H1 (cell line): ENCODE measurements around the gene RPS25. TPM values are rescaled to one million over a fixed set of nuclear protein-coding genes. Genes with fewer than 3 reads are reported as not detected.

ENCODE experiments used
- BCL11A ChIP-seq, 2 experiments: IDR thresholded peaks; one replicate each; pipeline ENCODE4 v1.6.1; 2011; ENCODE audit warnings: low read depth in 2 of 2, low read length in 2 of 2, mild to moderate bottlenecking in 2 of 2
- CEBPB ChIP-seq: IDR thresholded peaks from 2 replicates; pipeline ENCODE4 v1.6.1; 2012; ENCODE audit warnings: low read depth, low read length
- CHD1 ChIP-seq: IDR thresholded peaks from 2 replicates; pipeline ENCODE4 v1.6.1; 2012; ENCODE audit warnings: low read depth, low read length, improper control_type of control experiment
- CHD2 ChIP-seq: IDR thresholded peaks from 2 replicates; pipeline ENCODE4 v1.6.1; 2012; ENCODE audit warnings: low read length, improper control_type of control experiment
- CREB1 ChIP-seq: IDR thresholded peaks from 2 replicates; pipeline ENCODE4 v1.6.1; 2012; ENCODE audit warnings: inconsistent platforms
- E2F6 ChIP-seq: IDR thresholded peaks from 2 replicates; pipeline ENCODE4 v1.6.1; 2012; ENCODE audit warnings: inconsistent platforms
- EGR1 ChIP-seq: IDR thresholded peaks from 2 replicates; pipeline ENCODE4 v1.6.1; 2011; ENCODE audit warnings: low read depth, low read length, borderline replicate concordance
- FOSL1 ChIP-seq: IDR thresholded peaks from 2 replicates; pipeline ENCODE4 v1.6.1; 2011; ENCODE audit warnings: mild to moderate bottlenecking, low read depth, low read length, moderate library complexity; ENCODE audit not compliant: insufficient read depth
- GTF2F1 ChIP-seq: IDR thresholded peaks from 2 replicates; pipeline ENCODE4 v1.6.1; 2012; ENCODE audit warnings: low read depth, low read length, improper control_type of control experiment, borderline replicate concordance
- KDM1A ChIP-seq: fragments of 200-600, 300-600 bp; sonication (generic); IDR thresholded peaks from 2 replicates; pipeline ENCODE4 v1.7.1; 2016; ENCODE audit warnings: mild to moderate bottlenecking, low read length, borderline replicate concordance
- KDM5A ChIP-seq: fragments of 200-600 bp; IDR thresholded peaks from 2 replicates; pipeline ENCODE4 v1.7.1; 2012; ENCODE audit warnings: mild to moderate bottlenecking, low read length, inconsistent platforms, mixed read lengths
- NRF1 ChIP-seq: IDR thresholded peaks from 2 replicates; pipeline ENCODE4 v1.6.1; 2011; ENCODE audit warnings: mild to moderate bottlenecking, low read depth, low read length, improper control_type of control experiment
- RBBP5 ChIP-seq: IDR thresholded peaks from 2 replicates; pipeline ENCODE4 v1.7.1; 2012; ENCODE audit warnings: low read depth, mild to moderate bottlenecking, inconsistent platforms, low read length, moderate library complexity, borderline replicate concordance
- RFX5 ChIP-seq: IDR thresholded peaks from 2 replicates; pipeline ENCODE4 v1.6.1; 2011; ENCODE audit warnings: low read depth, low read length, improper control_type of control experiment, borderline replicate concordance
- SAP30 ChIP-seq: fragments of 300-600 bp; sonication (generic); IDR thresholded peaks from 2 replicates; pipeline ENCODE4 v1.7.1; 2012; ENCODE audit warnings: low read length, moderate library complexity, mild to moderate bottlenecking, inconsistent platforms; ENCODE audit not compliant: insufficient read depth, insufficient replicate concordance
- SP1 ChIP-seq: IDR thresholded peaks from 2 replicates; pipeline ENCODE4 v1.6.1; 2011; ENCODE audit warnings: low read depth, low read length
- SP2 ChIP-seq: IDR thresholded peaks from 2 replicates; pipeline ENCODE4 v1.6.1; 2012; ENCODE audit warnings: mild to moderate bottlenecking, low read length, inconsistent platforms
- SP4 ChIP-seq: IDR thresholded peaks from 2 replicates; pipeline ENCODE4 v1.6.1; 2012; ENCODE audit warnings: low read length, inconsistent platforms
- TAF7 ChIP-seq: optimal IDR thresholded peaks from 2 replicates; pipeline ENCODE3; 2011; ENCODE audit warnings: low read depth, mild to moderate bottlenecking, inconsistent platforms, low read length, moderate library complexity, borderline replicate concordance
- TBP ChIP-seq: IDR thresholded peaks from 2 replicates; pipeline ENCODE4 v1.6.1; 2011; ENCODE audit warnings: low read depth, low read length, improper control_type of control experiment
- YY1 ChIP-seq: IDR thresholded peaks from 2 replicates; pipeline ENCODE4 v1.6.1; 2011; ENCODE audit warnings: low read depth, mild to moderate bottlenecking, low read length
- polyA plus RNA-seq, 7 experiments: library from polyadenylated mRNA; depleted of rRNA in 3 of 7; stranded (reverse) in 5 of 7; unstranded in 2 of 7; fragments of >200 nt in 5 of 7; fragments of 200-250 nt in 2 of 7; gene quantifications; 1 replicate in 5 of 7; 2 replicates in 1 of 7; 4 replicates in 1 of 7; pipeline versions ENCODE4 v1.2.1 to v1.2.3, GENCODE V29; 2011 to 2013; ENCODE audit warnings: missing spikeins in 2 of 7, mixed read lengths in 2 of 7
- total RNA-seq: library from RNA; stranded (reverse); fragmentation: NEBNext Ultra II Directional; extraction: Animal tissue kit (Norgen Biotek cat#: 25700); gene quantifications from 2 replicates; pipeline ENCODE4 v1.2.1, GENCODE V29; 2021
- TF ChIP-seq, protein P1 (sequence below): IDR thresholded peaks from 2 replicates; pipeline ENCODE4 v1.6.1; 2012; ENCODE audit warnings: low read length, inconsistent platforms

Gene RPS25
- total and polyA plus RNA-seq, 2 of the 8 experiments (the other 6 are each of a cell fraction or from before 2014, with no cell fraction given): 1,525 to 1,643 TPM

GRCh38 chr11:119018074-119018938 is at the start of gene RPS25, which contains the start of gene TRAPPC4 (continued):
- TF ChIP-seq BCL11A (IDR thresholded peaks at IDR 0.05; ENCODE audit: low read depth in 2 of 2, low read length in 2 of 2) (no peak), SP1 (peak; percentile 10; the same call in 1 of the 2 replicates), E2F6 (peak; percentile 52; the same call in 1 of the 2 replicates), EGR1 (peak; percentile 29; the same call in 1 of the 2 replicates), TAF7 (peak; percentile 92), FOSL1 (no peak), KDM1A (no peak), NRF1 (peak; percentile 30), TBP (peak; percentile 95), RFX5 (no peak), SAP30 (peak; percentile 75), CREB1 (peak; percentile 82), KDM5A (peak; percentile 54), CHD1 (0 out of 2 replicates have a peak, but pooled peaks have one; percentile 36), SP2 (no peak), CEBPB (no peak), YY1 (peak; percentile 83), GTF2F1 (peak; percentile 36; the same call in 1 of the 2 replicates), SP4 (peak; percentile 94), RBBP5 (peak; percentile 87; the same call in 1 of the 2 replicates), CHD2 (peak; percentile 83)
- TF ChIP-seq, protein P1, sequence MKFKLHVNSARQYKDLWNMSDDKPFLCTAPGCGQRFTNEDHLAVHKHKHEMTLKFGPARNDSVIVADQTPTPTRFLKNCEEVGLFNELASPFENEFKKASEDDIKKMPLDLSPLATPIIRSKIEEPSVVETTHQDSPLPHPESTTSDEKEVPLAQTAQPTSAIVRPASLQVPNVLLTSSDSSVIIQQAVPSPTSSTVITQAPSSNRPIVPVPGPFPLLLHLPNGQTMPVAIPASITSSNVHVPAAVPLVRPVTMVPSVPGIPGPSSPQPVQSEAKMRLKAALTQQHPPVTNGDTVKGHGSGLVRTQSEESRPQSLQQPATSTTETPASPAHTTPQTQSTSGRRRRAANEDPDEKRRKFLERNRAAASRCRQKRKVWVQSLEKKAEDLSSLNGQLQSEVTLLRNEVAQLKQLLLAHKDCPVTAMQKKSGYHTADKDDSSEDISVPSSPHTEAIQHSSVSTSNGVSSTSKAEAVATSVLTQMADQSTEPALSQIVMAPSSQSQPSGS: no peak
